Stimulated activated naive CD4-positive, alpha-beta T cell (primary cell): ENCODE results near the gene GALK1.

Experiments
- DNase-seq, 6 experiments: peaks; one replicate each; lab custom pipeline; 2025; lab: John Stamatoyannopoulos, UW

The GALK1 gene

DNA sequence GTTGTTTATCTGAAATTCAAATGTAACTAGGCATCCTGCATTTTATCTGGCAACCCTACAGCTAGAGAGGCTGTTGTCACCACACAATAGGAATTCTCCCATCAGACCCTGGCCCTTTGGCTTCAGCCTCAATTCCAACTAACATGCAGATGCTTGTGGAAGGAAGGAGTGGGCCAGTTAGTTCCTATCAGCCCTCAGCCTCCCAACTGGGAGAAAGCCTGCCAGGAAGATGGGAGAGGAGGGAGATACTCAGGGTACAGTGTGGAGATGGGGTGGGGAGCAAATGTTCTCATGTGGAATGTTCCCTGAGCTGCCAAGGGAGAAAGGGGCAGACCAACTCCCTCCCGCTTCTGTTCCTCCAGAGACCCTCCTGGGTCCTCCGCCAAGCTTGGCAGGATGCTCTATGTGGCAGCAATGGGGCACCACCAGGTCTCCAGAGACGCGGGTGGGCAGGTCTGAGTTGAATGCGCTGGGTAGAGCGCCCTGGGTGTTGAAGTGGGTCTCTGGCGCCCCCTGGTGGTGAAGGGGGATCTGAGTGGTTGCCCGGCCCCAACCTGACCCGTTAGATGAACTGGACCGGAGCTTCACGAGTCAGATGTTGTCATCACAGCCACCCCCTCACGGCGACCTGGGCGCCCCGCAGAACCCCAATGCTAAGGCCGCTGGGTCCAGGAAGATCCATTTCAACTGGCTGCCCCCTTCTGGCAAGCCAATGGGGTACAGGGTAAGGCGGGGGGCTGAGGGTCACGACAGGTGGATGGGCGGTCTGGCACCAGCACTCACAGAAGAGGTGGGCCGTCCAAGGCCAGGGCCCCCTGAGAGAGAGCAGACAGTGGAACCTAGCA is 15.2 kb downstream of the GALK1 start:
- DNase-seq = peak; percentile 50 to 90 (median 83)

DNA sequence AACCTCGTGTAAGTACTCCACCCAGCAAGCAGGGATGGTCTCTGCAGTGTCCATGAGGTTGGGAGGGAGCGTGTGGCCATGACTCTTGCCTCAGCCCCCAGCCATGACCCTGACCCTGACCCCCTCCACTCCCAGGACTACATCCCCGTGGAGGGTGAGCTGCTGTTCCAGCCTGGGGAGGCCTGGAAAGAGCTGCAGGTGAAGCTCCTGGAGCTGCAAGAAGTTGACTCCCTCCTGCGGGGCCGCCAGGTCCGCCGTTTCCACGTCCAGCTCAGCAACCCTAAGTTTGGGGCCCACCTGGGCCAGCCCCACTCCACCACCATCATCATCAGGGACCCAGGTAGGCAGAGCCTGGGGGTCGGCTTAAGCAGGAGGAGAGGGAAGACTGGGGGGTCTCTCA is 16.3 kb downstream of the GALK1 start:
- DNase-seq = no peak

DNA sequence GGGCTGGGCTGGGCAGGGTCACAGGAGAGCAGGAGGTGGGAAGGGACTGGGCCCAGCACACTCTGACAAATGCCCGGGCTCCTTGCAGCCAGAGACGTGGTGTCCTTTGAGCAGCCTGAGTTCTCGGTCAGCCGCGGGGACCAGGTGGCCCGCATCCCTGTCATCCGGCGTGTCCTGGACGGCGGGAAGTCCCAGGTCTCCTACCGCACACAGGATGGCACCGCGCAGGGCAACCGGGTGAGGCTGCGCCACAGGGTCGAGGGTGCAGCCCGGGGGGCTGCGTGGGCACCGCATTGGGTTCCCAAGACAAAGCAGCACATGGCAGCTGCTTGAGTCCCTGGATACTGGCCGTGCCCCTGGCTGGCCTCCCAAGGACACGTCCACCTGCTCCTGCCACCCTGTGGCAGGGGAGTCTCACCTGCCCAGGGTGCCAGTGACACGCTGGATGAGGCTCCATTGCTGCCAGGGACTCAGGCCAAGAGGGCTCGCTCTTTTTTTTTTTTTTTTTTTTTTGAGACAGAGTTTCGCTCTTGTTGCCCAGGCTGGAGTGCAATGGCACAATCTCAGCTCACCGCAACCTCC is 21.3 kb downstream of the GALK1 start:
- no peak for DNase-seq

DNA sequence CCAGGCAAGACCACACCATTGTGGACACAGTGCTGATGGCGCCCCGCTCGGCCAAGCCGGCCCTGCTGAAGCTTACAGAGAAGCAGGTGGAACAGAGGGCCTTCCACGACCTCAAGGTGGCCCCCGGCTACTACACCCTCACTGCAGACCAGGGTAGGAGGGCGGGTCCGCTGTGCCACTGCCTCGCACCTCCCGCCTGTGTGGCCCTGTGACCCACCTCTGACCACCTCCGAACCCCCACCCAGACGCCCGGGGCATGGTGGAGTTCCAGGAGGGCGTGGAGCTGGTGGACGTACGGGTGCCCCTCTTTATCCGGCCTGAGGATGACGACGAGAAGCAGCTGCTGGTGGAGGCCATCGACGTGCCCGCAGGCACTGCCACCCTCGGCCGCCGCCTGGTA is 22.7 kb downstream of the GALK1 start:
- no peak for DNase-seq

DNA sequence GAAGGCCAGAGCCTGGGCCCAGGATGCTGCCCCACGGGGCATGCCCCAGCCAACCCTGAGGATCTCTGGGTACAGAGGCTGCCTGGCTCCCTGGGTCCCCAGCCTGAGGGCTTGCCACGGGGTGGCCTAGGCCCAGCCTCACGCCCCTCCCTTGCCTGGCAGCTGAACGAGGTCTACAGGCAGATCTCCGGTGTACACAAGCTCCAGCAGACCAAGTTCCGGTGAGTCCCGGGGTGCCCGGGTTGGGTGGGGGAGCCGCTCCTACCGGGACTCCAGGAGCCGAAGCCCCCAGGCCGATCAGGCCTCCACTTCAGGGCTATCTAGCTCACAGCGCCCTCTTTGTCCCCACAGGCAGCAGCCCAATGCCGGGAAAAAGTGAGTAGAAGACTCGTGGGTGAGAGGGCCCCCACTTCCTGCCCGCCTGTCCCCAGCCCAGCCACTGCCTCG is 24.3 kb downstream of the GALK1 start:
- DNase-seq = no peak

DNA sequence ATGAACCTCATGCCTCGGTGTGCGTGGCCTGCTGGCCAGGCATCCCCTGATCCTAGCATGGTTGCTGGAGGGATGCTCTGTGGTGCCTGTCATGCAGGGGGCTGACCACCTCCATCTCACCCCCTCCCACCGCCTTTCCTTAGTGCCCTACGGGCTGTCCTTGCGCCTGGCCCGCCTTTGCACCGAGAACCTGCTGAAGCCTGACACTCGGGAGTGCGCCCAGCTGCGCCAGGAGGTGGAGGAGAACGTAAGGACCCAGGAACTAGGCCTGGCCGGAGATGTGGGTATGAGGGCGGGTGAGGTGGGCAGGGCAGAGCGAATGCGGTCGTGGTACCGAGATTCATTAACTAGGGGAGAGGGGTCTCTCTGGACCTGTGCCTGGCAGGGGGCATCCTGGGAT is 24.8 kb downstream of the GALK1 start:
- DNase-seq = no peak

DNA sequence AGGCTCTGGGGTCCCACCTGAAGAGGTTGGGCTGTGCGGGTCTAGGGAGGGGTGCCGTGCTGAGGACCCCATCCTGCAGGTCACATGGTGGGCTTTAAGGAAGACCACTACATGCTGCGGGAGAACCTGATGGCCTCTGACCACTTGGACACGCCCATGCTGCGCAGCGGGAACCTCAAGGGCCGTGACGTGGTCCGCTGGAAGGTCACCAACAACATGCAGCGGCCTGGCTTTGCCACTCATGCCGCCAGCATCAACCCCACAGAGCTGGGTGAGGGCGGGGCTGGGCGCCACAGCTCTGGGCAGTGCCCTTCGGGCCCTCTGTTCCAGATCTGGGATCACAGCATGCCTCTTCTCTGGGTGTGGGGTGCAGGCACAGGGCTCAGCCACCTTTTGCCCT is 25.2 kb downstream of the GALK1 start:
- no peak for DNase-seq

DNA sequence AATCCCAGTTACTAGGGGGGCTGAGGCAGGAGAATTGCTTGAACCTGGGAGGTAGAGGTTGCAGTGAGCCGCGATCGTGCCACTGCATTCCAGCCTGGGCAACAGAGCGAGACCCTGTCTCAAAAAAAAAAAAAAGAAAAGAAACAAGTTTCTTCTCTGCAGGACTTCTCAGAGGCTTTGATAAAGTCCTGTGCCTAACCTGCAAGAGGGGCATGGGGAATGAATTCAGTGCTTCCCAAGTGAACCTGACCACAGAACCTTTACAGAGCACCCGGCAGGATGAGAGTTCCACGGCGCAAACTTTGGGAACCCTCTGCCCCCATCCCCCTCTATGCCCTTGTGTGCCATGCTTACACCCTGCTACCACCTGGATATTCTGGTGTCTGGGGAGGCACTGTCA is 25.8 kb downstream of the GALK1 start:
- DNase-seq = no peak

DNA sequence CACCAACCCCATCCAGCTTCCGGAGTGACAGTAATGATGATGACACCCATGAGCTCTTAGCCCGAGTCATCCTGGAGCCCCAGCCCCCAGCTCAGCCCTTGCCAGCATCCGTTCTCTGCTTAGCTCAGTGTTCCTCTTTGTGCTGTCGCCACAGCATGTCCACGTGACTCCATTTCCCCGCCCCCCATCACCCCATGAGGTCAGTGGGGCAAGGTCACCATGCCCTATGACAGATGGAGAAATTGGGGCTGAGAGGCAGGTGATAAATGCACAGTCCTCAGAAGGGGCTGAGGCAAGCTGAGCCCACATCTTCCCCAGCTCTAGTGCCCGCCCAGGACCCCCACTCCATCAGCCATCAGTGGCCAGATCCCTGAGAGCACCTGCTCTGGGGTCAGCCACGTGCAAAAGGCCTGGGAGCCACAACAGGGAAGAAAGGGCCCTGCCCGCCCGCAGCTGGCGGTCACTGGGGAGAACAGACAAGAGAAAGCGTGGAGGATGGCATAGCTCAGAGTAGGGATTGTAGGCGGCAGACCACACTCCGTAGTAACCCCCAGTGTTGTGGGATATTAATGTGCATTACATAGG is 26.7 kb downstream of the GALK1 start:
- DNase-seq = no peak

DNA sequence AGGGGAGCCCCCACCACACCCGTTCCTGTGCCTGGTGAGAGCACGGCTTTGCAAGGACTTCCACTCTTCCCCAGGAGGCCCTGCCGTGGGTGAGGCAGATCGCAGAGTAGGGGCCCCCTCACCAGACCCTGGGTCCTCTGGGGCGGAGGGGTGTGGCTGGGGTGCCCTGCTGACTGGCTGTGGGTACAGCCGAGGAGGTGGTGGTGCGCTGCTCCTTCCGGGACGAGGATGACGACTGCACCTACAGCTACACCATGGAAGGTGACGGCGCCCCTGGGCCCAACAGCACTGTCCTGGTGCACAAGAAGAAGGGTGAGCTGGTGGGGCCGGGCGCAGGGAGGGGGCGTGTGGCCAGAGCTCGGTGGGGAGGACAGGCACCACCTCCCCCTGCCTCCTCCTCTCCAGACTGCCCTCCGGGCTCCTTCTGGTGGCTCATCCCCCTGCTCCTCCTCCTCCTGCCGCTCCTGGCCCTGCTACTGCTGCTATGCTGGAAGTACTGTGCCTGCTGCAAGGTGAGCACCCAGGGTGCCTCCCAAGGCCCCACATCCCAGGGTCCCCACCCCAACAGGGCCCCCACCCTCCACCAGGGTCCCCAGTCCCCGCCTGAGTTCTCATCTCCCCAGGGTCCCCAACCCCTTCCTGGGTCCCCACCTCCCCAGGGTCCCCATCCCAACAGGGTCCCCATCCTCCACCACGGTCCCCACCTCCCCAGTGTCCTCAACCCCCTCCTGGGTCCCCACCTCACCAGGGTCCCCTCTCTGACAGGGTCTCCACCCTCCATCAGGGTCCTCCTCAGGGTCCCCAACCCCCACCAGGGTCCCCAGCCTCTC is 27.6 kb downstream of the GALK1 start:
- DNase-seq = no peak

DNA sequence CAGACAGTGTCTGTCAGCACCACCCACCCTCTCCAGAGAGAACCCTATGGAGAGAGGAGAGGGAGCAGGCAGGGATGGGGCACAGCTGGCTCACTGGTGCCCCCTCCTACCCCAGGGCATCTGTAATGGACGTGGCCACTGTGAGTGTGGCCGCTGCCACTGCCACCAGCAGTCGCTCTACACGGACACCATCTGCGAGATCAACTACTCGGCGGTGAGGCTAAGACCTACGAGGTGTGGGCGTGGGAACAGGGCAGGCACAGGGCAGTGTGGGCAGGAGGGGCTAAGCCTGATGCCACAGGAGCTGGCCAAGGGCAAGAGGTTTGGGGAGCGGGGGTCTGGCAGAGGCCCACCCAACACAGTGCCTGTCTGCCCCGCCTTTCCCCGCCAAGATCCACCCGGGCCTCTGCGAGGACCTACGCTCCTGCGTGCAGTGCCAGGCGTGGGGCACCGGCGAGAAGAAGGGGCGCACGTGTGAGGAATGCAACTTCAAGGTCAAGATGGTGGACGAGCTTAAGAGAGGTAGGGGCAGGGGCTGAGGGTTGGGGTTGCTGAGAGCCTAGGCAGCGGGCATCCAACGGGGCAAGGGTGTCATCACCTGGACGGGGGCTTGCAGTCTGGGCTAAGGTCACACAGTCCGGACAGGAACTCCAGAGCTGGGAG is 28.7 kb downstream of the GALK1 start:
- no peak for DNase-seq

DNA sequence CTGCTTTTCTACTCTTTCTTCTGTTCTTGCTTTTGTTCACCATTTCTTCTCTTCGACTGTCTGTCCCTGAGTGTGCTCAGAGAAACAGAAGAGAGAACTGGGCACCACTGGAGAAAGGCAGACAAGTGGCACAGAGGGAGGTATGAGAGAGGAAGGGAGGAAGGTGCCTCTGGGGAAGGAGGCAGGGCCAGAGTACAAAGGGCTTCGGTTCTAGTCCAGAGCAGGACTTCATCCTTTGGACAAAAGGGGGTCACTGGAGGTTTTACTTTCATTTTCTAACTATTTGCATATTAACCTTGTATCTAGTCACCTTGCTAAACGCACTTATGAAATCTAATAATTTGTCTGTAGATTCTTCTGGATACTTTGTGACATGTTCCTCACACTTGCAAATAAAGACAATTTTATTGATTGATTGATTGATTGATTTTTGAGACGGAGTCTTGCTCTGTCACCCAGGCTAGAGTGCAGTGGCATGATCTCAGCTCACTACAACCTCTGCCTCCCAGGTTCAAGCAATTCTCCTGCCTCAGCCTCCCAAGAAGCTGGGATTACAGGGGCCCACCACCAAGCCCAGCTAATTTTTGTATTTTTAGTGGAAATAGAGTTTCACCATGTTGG is 30.2 kb downstream of the GALK1 start:
- DNase-seq = no peak

DNA sequence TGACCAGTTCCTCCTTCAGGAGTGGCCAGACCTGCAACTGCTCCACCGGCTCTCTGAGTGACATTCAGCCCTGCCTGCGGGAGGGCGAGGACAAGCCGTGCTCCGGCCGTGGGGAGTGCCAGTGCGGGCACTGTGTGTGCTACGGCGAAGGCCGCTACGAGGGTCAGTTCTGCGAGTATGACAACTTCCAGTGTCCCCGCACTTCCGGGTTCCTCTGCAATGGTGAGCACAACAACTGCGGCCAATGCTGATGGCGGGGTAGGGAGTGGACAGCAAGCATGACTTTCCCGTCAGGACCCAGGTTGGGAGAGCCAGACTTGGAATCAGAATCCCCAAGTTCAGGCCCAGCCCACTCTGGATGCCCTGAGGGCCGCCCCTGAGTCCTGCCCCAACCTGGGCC is 31.5 kb downstream of the GALK1 start:
- DNase-seq = no peak

DNA sequence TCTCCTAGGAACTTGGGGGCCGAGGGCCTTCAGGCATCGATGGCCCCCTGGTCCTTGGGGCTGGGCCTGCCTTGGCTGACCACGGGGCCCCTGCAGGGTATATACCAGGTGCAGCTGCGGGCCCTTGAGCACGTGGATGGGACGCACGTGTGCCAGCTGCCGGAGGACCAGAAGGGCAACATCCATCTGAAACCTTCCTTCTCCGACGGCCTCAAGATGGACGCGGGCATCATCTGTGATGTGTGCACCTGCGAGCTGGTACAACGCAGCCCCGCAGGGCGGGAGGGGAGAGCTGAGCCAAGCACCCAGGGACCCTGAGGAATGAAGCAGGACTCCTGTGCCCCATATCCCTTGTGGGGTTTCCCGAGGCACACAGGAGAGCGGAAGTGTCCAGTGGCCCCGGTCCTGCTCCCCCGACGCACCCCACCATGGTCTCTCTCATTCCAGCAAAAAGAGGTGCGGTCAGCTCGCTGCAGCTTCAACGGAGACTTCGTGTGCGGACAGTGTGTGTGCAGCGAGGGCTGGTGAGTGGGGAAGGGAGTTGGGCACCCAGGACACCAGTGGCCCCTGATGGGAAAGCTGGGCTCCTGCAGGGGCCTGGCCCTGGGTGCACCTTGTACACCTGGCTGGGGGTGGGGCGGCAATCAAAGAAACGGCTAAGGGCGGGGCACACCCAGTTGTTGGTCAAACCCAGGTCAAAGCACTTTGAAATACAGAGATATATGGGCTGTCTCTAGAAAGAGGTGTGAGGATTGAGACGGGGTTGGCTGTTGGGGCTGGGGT is 33.1 kb downstream of the GALK1 start:
- no peak for DNase-seq

DNA sequence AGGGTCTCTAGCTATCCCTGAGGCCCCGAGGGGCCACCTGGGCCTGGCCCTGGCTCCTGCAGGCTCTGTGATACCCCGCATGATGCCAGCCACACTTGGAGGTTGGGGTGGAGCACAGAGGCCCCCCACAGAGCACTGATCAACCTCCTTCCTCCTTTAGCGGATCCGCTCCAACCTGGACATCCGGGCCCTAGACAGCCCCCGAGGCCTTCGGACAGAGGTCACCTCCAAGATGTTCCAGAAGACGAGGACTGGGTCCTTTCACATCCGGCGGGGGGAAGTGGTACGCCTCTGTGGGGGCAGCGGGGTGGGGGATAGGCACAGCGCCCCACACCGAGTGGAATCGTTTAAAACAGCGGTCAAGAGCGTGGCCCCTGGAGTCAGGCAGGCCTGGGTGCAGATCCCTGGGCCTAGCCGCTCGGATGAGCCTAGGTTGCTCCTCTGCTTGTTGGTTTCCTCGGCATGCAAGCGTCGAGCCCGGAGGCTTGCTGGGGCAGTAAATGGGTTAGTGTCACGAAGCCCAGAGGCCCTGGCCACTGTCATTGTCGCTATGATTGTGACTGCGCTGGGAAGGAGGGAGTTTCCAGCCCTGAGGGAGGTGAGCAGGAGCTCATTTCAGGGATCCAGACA is 33.8 kb downstream of the GALK1 start:
- no peak for DNase-seq

DNA sequence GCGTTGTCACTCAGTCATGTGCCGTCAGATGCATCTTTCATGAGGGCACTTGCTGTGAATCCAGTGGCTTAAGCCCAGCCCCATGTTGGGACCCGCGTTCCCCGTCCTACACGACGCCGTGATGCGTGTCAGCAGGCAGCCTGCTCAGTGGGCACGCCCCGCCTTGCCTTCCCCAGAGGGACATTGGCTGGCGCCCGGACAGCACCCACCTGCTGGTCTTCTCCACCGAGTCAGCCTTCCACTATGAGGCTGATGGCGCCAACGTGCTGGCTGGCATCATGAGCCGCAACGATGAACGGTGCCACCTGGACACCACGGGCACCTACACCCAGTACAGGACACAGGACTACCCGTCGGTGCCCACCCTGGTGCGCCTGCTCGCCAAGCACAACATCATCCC is 34.9 kb downstream of the GALK1 start:
- DNase-seq = no peak

DNA sequence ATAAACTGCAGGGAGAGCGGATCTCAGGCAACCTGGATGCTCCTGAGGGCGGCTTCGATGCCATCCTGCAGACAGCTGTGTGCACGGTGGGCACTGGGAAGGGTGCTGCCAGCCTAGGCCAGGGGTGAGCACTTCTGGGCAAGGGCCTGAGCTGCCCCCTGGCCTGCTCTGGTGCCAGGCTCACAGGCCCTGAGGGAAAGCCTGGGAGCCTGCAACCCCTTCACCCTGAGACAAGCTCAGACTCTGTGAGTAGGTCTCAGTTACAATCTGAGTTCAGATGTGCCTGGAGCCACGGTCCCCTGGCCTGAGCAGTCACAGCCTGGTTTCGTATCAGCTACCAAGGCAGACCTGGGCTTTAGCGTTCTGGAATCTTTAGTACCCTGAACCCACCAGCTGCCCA is 35.6 kb downstream of the GALK1 start:
- no peak for DNase-seq

DNA sequence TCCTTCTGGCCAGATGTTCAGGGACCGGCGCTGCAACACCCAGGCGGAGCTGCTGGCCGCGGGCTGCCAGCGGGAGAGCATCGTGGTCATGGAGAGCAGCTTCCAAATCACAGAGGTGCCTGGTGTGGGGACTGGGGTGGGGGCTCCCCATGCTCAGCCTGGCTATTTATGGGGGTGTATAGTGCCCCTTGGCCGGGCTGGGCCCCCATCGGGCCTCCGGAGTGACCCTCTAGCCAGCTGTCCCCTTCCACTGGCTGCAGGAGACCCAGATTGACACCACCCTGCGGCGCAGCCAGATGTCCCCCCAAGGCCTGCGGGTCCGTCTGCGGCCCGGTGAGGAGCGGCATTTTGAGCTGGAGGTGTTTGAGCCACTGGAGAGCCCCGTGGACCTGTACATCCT is 37.6 kb downstream of the GALK1 start:
- no peak for DNase-seq

DNA sequence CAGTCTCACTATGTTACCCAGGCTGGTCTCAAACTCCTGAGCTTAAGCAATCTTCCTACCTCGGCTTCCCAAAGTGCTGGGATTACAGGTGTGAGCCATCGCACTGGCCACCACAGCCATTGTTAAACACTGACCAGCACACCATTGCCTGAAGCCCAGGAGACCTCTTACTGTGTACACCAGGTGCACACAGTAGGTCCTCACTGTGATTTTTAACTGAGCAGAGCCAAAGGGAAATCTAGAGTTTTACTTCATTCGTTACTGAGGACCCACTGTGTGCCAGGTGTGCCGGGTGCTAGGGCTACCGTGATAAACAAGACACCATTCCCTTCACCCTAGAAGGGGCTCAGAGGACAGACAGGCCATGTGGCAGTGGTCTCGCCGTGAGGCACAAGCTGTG is 39.5 kb downstream of the GALK1 start:
- DNase-seq = no peak
